ENCODE results near the gene POLR2L. TPM values are rescaled to one million over a fixed set of nuclear protein-coding genes. Genes with fewer than 3 reads are reported as not detected.
A peak's percentile ranks its signal among the peaks of the same experiment; 100 is the strongest.

POLR2L gene
- total RNA-seq, 1 experiment from 2014 or later: 673 TPM

DNA sequence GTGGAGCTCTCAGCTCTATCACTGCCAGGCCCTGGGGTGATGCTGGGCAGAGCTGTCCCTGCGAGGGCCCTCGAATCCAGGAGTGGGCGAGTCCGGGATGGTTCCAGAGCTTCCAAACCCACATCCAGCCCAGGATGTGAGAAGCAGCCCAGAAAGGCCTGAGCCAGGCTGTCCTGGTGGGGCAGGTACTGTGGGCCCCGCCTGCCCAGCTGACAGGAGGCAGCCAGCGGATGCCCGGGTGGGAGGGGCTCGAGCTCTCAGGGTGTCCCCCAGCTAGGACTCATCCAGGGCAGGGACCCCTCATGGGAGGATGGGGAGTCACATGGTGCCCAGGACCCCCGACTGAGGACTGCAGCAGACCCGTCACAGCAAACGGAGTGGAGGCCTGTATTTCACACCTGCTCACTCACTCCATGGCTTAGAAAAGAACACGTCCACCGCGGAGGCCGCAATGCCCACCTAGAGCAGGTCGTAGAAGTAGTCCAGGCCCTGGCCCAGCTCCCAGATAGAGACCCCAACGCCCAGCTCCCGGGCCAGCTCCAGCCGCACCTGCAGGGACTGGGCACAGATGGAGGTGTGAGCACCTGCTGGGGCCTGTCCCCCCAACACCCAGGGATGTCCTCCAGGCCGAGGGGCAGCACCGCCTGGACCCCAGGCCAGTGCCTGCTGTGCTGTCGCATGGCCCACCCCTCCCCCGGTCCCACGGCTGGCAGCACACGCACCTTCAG lies 27.2 kb upstream of the POLR2L start:
- ChIA-PET POLR2A (no interaction called here), CTCF (no interaction called here)
- Histone ChIP-seq H3K36me3 (ENCODE audit: control insufficient read depth, insufficient read depth, low read length) (no peaks in the 10 kb centered on the region), H3K4me1 (ENCODE audit: control insufficient read depth, insufficient read depth, low read length) (peaks cover 35% of the 10 kb centered on the region), H3K4me3 (ENCODE audit: low read depth in 2 of 2, low read length in 2 of 2) (no peak overlapping the region), H3K27me3 (ENCODE audit: control insufficient read depth, insufficient read depth, low read length) (no peaks in the 10 kb centered on the region), H3K9me3 (ENCODE audit: control insufficient read depth, insufficient read depth, low read depth, low read length) (no peaks in the 10 kb centered on the region), H3K27ac (ENCODE audit: low read length) (no peak overlapping the region)
- TF ChIP-seq SIN3A (IDR thresholded peaks at IDR 0.05; ENCODE audit: borderline replicate concordance, insufficient read depth, low read depth, low read length) (no peak), POLR2AphosphoS5 (IDR thresholded peaks at IDR 0.05; ENCODE audit: low read depth, low read length) (0 out of 2 replicates have a peak, but pooled peaks have one; percentile 6), TCF7L2 (IDR thresholded peaks at IDR 0.05; ENCODE audit: low read depth, low read length) (no peak)
- TF ChIP-seq, protein P1, sequence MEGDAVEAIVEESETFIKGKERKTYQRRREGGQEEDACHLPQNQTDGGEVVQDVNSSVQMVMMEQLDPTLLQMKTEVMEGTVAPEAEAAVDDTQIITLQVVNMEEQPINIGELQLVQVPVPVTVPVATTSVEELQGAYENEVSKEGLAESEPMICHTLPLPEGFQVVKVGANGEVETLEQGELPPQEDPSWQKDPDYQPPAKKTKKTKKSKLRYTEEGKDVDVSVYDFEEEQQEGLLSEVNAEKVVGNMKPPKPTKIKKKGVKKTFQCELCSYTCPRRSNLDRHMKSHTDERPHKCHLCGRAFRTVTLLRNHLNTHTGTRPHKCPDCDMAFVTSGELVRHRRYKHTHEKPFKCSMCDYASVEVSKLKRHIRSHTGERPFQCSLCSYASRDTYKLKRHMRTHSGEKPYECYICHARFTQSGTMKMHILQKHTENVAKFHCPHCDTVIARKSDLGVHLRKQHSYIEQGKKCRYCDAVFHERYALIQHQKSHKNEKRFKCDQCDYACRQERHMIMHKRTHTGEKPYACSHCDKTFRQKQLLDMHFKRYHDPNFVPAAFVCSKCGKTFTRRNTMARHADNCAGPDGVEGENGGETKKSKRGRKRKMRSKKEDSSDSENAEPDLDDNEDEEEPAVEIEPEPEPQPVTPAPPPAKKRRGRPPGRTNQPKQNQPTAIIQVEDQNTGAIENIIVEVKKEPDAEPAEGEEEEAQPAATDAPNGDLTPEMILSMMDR (IDR thresholded peaks at IDR 0.05): no peak
- TF ChIP-seq, protein P2, sequence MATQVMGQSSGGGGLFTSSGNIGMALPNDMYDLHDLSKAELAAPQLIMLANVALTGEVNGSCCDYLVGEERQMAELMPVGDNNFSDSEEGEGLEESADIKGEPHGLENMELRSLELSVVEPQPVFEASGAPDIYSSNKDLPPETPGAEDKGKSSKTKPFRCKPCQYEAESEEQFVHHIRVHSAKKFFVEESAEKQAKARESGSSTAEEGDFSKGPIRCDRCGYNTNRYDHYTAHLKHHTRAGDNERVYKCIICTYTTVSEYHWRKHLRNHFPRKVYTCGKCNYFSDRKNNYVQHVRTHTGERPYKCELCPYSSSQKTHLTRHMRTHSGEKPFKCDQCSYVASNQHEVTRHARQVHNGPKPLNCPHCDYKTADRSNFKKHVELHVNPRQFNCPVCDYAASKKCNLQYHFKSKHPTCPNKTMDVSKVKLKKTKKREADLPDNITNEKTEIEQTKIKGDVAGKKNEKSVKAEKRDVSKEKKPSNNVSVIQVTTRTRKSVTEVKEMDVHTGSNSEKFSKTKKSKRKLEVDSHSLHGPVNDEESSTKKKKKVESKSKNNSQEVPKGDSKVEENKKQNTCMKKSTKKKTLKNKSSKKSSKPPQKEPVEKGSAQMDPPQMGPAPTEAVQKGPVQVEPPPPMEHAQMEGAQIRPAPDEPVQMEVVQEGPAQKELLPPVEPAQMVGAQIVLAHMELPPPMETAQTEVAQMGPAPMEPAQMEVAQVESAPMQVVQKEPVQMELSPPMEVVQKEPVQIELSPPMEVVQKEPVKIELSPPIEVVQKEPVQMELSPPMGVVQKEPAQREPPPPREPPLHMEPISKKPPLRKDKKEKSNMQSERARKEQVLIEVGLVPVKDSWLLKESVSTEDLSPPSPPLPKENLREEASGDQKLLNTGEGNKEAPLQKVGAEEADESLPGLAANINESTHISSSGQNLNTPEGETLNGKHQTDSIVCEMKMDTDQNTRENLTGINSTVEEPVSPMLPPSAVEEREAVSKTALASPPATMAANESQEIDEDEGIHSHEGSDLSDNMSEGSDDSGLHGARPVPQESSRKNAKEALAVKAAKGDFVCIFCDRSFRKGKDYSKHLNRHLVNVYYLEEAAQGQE (IDR thresholded peaks at IDR 0.05; ENCODE audit: insufficient read depth in 1 of 2, low read depth in 2 of 2, low read length in 1 of 2): no peak
- no peak for DNase-seq (ENCODE audit: low read depth, low spot score)
- no TSS peak for BruUV-seq (replicated peaks)
- 0 out of 2 replicates have a peak, but pooled peaks have one; percentile 6 for ATAC-seq
- in situ Hi-C loops (cut with HindIII; ENCODE audit: low pct_unique_long_range_greater_than_20kb, low sequenced_read_pairs) (no loop called here), intact Hi-C loops (cut with micrococcal nuclease; ENCODE audit: unreplicated experiment) (no loop called here)

DNA sequence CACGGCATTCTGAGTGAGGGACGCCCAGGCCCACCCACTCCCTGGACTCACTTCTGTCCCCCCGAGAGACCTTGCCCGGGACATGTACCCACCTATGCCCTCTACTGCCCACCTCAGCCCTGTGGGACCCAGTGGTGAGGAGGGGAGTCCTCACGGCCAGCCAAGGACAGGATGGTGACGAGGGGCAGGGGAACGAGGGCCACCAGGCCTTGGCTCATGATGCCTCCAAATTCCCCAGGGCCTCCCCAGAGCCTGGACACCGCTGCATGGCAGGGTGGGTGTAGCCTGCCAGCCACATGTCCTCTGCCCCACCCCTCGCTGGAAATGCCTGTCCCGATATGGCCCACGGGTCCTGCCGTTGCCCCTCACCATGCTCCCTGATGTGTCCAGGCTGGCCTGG lies 26.5 kb upstream of the POLR2L start:
- H3K4me1 ChIP-seq (ENCODE audit: control insufficient read depth, insufficient read depth, low read length): peaks cover 43% of the 10 kb centered on the region
- H3K4me3 ChIP-seq (ENCODE audit: low read depth in 2 of 2, low read length in 2 of 2): no peak overlapping the region
- intact Hi-C loops (cut with micrococcal nuclease; ENCODE audit: unreplicated experiment) (no loop called here), in situ Hi-C loops (cut with HindIII; ENCODE audit: low pct_unique_long_range_greater_than_20kb, low sequenced_read_pairs) (no loop called here)
- H3K36me3 ChIP-seq (ENCODE audit: control insufficient read depth, insufficient read depth, low read length): no peaks in the 10 kb centered on the region
- DNase-seq (ENCODE audit: low read depth, low spot score) (no peak), ATAC-seq (no peak)
- TF ChIP-seq, protein P2 (IDR thresholded peaks at IDR 0.05; ENCODE audit: insufficient read depth in 1 of 2, low read depth in 2 of 2, low read length in 1 of 2): 0 out of 4 replicates have a peak, but pooled peaks of 1 of the 2 experiments have one; percentile 2
- TF ChIP-seq SIN3A (IDR thresholded peaks at IDR 0.05; ENCODE audit: borderline replicate concordance, insufficient read depth, low read depth, low read length) (0 out of 2 replicates have a peak, but pooled peaks have one; percentile 23), TCF7L2 (IDR thresholded peaks at IDR 0.05; ENCODE audit: low read depth, low read length) (no peak)
- H3K27me3 ChIP-seq (ENCODE audit: control insufficient read depth, insufficient read depth, low read length): no peaks in the 10 kb centered on the region
- CTCF ChIA-PET: no interaction called here
- BruUV-seq (replicated peaks): no TSS peak
- H3K9me3 ChIP-seq (ENCODE audit: control insufficient read depth, insufficient read depth, low read depth, low read length): no peaks in the 10 kb centered on the region
- H3K27ac ChIP-seq (ENCODE audit: low read length): no peak overlapping the region
- POLR2A ChIA-PET: no interaction called here
